GM21619 (cell line): Measurements from ENCODE around the gene NEU2.
"Not testable (repeated sequence)": the region's sequence is repeated elsewhere in the genome, so short reads cannot be mapped to it uniquely, and the experiment has no call there.

Experiments used
- ATAC-seq: cut with Tn5 transposase; IDR thresholded peaks from one replicate; pipeline ENCODE4 v1.9.1; 2021; ENCODE audit not compliant: unreplicated experiment

Gene NEU2

DNA sequence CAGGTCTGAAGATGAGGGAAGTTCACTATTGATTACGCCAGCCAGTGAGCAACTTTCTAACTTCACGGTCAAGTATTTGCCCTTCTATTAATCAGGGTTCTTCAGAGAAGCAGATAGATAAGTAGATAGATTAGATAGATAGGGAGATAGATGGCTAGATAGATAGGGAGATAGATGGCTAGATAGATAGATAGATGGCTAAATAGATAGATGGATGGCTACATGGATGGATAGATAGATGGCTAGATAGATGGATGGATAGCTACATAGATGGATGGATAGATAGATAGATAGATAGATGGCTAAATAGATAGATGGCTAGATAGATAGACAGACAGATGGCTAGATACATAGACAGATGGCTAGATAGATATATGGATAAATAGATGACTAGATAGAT is 22.9 kb downstream of the NEU2 start:
- ATAC-seq = no peak

DNA sequence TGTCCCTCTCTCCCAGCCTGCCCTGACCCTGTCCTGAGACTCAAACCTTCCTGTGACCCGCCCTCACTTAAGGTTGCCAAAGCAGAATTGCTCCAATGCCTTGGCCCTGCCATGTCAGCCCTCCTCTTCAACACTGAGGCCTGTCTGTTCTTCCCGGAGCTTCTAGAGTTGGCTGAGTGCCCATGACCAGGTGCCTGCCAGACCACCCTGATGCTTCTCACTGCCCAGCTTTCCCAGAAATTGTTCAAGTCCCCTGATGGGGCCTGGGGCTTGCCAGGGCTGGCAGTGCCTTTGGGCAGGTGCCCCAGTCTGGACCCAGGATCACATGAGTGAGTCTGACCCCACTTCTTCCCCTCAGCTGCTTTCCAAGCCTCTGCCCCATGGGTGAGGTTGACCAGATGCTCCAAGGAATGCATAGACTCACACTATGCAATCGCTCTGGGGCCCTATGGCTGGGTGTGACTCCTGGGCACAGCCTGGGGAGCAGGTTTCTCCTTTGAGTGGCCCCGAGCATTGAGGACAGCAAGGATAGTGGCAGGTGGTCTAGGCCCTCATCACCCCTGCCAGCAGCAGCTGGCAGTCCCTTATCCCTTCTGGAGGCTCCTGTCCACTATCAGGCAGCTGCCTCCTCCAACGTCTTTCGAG is 24.6 kb downstream of the NEU2 start:
- no peak for ATAC-seq

DNA sequence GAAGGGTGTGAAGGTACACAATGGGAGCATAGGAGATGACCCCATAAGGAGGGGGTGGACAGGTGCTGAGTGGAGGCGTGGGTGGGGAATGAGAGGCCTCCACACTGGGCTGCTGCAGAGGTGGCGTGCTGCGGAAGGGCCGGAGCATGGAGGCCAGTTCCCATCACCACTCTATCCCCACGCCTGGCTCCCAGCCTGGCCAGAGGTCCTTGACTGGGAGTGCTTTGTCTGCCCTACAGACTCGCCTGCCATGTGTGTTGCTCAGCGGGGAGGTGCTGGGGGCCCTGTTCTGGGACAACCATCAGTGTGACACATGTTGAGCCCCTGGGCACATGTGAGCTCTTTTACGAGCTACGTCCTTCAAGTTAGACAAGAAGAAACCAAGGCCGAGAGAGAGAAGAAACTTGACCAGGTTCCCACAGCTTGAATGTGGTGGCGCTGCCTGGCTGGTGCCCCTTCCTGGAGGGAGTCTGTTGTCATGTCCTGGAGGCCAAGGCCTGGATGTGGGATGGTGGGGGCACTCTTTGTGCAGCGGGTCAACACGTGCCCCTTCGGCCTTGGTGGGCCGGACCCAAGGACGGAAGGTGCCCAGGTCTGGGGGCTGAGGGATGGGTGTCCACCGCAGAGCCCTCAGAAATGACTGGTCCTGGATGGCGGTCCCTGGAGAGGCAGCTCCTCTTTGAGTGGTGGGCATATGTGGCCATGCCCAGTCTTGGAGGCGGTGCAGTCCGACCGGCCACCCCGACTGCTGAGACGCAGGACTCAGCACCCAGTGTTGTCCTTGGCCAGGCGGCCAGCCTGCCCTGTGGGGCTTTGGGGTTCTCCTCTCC is 26.5 kb downstream of the NEU2 start:
- ATAC-seq = no peak

DNA sequence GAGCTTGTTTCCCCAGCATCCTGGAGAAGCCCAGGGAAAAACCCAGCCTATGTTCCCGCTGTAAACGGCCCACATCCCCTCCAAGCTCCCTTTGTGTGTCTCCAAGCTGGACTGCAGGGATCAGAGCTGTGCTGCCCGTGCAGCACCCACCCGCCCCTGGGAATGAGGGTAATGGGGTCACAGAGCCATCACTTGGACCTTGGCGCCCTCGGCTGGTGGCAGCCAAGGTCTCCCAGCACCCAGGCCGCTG is 27.0 kb downstream of the NEU2 start:
- no peak for ATAC-seq

DNA sequence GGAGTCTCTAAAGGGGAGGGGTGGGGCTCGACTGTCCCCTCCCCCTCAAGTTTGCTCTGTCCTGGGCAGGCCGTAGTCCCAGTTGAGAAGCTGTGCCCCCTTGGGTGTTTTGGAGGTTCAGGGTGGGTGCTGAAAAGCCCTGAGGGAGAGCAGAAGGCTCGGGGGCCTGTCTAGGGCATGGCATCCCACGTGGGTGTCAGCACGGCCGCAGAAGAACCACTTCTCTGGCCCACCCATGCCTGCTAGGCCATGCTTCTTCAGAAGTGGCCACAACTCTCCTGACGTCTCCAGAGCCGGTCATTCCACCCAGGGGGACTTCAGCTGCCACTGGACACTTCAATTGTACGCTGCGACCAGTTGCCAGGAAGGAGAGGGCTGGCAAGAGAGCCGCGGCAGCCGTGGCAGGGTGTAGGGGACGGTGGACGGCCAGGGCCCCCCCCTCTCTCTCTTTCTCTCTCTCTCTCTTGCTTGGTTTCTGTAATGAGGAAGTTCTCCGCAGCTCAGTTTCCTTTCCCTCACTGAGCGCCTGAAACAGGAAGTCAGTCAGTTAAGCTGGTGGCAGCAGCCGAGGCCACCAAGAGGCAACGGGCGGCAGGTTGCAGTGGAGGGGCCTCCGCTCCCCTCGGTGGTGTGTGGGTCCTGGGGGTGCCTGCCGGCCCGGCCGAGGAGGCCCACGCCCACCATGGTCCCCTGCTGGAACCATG is 27.5 kb downstream of the NEU2 start, which contains the start of gene INPP5D:
Gene INPP5D (plus strand): TSS at position 546 of the 704 bp plus-strand sequence. CDS start 137 bp downstream, at position 683.
- ATAC-seq = peak; percentile 40

DNA sequence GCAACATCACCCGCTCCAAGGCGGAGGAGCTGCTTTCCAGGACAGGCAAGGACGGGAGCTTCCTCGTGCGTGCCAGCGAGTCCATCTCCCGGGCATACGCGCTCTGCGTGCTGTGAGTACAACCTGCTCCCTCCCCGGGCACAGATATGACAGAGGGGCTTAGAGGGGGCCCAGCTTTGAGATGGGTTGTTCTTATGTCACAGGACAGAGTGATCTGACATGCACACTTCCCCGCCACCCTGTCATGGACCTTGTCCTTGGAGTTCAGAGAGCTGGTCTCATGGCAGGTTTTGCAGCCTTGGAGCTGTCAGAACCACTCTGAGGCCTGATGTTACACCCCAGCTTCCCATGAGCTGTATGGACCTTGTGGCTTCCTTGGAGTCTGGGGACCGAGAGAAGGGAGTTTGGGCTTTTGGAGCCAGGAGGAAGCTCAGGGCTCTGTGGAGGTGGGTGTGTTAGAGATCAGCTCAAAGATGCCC is 28.1 kb downstream of the NEU2 start:
- peak; percentile 0 for ATAC-seq

DNA sequence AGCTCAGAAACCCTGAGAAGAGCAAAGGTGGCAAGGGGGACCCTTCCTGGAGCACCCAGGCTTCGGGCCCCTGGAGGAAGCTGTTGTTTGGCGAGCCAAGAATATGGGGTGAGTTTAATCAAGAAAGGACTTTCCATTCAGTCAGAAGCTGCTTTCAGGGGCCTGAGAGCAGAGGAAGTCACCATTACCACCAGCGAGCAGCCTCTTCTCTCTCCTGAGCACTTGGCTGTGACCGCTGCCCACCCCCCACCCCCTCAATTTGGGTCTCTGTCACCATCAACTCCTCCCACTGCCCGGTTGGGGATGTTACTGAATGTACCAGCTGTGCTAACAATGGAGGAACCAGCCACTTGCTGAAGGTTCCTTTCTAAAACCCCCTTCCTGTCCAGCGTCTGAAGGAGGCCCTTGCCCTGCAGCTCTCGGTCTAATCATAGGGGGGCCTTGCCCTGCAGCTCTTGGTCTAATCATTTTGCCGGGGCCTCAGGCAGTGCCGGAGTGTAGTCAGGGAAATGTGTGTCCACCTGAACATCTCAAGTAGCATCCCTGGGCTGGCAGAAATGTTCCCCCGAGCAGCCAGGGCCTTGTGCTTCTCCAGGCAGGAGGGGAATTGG is 28.6 kb downstream of the NEU2 start:
- ATAC-seq = peak; percentile 6

DNA sequence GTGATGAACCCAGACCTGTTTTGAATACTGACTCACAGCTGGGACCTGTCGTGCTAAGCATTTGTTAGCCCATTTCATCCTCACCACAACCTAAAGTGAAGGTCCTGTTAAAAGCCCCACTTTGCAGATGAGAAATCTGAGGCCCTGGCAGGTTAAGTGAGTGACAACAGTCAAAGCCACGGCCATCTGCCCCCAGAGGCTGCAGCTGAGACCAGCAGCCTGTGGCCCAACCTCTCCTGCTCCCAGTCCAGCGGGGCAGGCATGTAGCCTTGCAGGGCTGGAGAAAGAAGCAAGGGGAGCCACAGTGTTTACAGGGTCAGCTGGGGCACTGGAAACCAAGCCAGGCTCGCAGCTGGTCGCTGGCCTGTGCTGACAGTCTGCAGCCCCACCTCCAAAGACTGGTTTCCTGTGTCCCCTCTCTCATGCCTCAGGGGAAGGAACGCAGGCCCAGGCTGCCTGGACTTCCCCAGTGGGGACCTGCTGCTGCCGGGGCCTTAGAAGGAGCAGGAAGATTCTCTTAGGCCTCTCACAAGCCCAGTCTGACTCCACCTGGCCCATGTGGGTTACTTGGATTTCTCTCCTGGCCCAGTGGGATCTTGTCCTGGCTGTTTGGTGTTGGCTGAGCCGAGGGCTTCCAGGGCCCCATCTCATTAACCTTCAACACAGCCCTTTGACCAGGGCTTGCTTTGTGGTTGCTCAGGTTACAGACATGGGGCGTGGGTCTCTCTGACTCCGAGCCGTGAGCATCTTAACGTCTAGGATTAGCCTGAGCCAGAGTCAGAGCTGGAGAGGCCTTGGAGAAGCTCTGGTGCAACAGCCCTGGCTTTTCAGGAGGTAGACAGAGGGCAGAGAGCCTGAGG is 29.3 kb downstream of the NEU2 start:
- peak; percentile 29 for ATAC-seq

DNA sequence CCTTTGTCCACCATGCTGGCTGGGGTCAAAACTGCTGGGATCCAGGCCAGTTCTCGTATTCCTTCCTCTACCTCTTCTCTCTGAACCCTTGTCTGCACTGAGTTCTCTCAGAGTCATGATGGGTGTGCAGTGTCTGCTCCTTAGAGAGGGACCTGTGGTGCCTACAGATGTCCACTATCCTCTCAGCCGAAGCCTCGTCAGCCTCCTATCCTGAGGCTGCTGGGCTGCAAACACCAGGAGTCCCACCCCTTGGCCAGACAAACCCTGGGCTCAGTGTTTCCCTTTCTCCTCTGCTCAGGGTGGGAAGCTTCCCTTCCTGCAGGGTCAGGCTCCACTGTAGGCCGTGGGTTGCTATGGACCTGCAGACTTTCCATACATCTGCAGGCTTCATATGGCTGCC is 30.0 kb downstream of the NEU2 start:
- ATAC-seq = no peak

DNA sequence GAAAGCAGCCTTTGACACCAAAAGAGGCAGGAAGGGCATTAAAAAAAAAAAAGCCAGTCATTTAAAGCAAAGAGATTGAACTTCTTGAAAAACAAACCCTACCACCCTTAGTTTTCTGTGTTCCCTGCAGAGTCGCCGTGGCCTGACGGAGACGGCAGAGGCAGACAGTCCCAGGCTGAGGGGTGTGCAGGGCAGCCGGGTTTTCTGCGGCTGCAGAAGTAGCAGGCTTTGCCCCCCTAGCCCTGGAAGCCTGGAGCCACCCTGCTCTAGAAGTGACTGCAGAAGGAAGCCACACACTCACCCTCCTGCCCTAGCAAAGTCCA is 30.4 kb downstream of the NEU2 start:
- ATAC-seq = no peak

DNA sequence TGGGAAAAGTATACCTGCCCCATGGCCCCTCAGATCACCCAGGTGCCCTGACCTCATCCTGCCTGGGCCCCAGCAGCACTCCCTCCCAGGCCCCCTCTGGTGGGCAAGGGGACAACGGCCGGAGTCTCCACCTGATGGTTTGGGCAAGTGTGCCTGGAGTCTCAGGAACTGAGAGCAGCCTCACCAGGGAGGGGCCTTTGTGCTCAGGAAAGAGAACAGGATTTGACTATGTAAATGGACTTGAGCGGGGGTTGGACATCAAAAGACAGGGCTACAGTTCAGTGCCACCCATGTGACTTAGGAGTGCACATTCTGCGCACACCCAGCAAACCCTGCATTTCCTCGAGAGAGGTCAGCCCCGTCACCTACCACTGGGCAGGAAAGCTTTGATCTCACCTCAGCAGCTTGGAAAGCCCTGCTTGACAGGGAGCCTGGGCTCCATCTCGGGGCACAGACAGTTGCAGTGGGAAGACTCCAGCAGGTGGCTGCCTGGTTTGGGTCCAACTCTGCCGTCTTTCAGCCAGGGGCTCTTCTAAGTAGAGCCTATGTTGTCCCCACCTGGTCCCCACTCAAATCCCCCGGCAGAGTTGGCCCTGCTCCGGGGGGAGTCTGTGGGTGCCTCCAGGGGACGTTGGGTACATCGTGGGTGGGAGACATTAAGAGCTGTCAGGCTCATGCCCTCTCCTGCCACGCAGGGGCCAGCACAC is 30.9 kb downstream of the NEU2 start:
- peak; percentile 41 for ATAC-seq

DNA sequence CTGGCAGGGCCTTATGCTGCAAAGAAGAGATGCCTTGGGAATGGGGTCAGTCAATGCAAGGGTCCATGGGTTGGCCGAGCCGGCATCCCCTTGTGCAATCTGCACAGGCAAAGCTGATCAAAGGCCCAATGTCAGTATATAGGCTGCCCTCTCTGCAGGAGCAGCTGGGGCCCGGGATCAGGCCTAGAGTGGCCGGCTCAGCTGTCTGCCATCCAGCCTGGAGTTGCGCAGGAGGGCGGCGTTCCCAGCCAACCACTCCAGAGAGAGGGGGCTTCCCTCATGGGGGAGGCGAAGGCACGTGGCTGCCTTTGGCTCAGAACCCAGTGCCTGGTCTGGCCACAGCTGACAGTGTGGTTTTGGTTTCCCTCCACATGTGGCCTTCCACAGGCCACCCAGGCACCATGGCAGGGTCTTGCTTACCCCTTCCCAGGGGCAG is 31.5 kb downstream of the NEU2 start:
- no peak for ATAC-seq

DNA sequence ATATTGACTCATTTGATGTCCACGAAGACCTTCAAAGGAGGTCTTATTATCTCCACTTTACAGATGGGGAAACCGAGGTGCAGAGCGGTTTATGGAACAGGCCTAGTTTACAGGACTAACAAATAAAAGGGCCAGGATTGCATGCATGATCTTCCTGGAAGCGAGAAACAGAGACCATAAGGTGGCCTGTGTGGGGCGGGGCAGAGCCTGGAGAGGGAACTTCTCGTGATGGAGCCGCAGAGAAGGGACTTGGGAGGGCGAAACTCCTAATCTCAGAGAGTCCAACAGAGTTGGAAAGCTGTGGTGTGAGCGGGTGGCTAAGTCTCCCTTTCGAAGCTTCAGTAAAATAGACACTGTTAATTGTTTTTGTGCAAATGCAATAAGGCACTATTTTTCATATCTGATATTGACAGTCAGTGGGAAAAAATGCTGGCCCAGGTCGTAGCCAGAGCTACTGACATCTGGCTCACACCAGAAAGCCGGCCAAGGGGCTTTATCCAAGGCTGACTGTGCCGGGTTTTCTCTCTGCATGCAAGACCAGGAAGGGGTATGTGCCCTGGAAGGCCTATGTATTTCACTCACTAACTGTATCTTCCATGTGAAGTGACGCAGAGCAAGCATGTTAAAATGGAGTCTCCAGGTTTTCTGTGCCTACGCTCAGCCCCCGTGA is 32.2 kb downstream of the NEU2 start:
- no peak for ATAC-seq

DNA sequence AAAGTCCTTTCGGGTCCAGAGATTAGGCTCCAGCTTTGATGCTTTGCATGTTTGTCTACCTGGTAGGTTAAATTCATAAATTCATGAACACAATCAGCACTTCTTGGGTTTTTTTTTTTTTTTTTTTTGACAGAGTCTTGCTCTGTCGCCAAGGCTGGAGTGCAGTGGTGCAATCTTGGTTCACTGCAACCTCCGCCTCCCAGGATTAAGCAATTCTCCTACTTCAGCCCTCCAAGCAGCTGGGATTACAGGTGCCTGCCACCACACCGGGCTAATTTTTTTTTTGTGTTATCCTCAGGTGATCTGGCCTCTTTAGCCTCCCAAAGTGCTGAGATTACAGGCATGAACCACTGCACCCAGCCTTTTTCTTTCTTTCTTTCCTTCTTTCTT is 32.7 kb downstream of the NEU2 start:
- not testable (repeated sequence) for ATAC-seq

DNA sequence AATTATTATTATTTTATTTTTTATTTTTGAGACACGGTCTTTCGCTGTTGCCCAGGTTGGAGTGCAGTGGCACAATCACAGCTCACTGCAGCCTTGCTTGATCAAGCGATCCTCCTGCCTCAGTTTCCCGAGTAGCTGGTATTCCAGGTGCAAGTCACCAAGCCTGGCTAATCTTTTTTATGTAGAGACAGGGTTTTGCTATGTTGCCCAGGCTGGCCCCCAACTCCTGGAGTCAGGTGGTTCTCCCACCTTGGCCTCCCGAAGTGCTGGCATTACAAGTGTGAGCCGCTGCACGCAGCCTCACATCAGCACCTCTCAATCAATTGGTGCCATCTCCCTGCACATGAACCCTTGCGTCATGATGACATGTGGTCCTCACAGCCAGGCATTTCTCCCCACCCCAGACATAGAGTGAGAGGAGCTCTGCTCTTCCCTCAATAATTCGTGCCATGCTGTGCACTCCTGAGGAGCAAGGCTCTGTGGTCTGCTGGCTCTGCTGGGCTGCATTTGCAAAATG is 33.5 kb downstream of the NEU2 start:
- no peak for ATAC-seq

DNA sequence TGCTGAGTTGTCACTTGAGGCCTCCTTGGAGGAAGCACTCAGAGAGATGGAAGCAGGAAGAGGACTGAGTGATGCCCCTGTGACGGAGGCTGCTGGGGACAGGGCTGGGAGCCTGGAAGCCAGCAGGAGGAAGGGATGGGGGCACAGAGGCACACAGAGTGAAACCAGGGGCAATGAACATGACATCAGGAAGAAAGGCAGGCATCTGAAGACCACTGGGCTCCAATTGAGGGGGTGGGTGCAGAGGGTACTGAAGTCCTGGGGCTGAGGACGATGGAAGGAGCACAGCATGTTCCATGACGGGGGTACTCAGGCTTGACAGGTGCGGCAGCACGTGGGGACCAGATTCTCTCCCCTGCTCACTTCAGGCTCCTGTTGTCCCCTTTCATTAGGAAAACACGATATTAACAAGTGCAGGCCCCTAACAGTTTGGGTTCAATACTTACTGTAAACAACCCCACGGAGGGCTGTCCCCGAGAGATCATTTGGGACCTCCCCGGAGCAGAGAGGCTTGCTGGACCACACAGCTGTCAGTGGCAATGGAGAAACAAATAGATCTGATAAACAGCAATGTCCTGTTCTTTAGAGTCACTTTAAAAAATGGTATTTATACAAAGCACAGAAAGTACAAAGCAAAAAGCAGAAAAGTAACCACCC is 36.4 kb downstream of the NEU2 start:
- ATAC-seq = no peak

DNA sequence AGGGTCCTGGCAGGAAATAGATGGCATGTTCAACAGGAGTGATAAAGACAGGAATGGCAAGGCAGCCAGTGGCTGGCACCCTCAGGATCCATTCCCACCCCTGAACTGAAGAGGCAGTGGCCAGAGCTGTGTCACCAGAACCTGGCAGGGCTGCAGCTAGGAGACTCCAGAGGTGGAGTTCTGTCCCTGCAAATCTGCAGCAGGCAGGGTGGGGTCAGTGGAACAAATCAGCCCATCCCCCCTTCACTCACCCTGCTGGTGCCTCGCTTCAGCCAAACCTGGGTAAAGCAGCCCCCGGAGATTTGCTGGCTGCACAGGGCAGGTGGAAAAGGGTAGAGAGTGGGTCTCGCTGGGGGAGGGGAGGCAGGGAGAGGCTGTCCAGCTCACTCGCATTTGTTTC is 40.4 kb downstream of the NEU2 start:
- no peak for ATAC-seq

DNA sequence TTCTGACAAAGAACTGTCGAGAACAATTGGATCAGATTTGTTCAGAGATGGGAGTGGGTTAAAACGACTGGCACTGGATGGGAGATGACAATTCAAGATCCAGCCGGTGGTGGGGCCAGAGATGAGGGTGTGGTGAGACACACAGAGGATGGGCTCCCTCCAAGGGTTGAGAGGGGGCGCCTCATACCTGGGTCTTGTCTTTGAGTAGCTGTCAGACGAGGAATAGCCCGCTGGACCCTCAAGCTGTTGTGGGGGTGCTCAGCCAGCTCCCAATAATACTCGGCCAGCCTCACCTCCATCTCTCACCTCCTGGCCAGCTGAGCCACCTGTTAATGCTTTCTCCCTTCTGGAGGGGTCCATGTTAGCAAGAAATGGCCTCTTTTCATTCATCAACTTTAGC is 41.6 kb downstream of the NEU2 start:
- ATAC-seq = no peak
